Non-pigmented ciliary epithelial cell (primary cell): Measurements from ENCODE around the gene ZBTB22.

Source experiments
- DNase-seq: peaks from one replicate; pipeline ENCODE4 v3.0.0-alpha.2; 2010; ENCODE audit warnings: low read depth

The ZBTB22 gene

GRCh38 chr6:33330736-33331135 is 13.2 kb upstream of the ZBTB22 start:
- DNase-seq: no peak

DNA sequence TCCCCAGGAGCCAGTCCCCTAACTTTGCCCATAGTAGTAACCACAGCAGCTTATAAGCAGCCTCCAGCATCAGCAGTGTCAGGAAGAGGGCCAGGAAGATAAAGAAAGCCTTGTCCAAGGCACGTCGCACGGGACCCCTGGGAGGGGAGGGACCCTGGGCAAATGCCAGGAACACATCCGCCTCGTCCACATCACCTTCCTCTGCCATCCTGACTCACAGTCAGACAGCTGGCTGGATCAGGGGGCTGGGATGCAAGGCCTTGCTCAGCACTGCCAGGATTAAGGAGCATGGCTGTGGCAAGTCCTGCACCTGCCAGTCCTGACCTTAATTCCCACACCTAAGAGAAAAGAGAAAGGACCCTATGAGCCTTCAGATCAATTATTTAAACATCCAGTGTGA is 11.5 kb upstream of the ZBTB22 start:
- DNase-seq: no peak

DNA sequence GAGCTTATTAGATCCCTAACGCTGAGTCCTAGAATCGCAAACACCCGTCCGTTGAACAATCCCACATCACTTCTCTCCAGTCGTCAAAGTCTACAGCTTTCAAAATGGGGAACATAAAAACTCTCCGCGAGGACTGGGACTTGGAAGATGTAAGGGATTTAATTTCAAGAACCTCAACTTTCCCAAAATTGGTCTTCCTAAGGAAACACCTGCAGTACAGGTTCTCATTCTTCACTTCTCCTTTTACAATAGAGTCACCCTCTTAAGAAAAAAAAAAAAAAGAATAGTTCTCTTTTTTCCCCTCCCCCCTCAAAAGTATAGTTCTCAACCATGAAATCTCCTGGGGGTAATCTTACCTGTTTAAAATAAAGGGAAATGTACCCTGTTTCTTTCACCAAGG is 6.6 kb upstream of the ZBTB22 start:
- DNase-seq: no peak

DNA sequence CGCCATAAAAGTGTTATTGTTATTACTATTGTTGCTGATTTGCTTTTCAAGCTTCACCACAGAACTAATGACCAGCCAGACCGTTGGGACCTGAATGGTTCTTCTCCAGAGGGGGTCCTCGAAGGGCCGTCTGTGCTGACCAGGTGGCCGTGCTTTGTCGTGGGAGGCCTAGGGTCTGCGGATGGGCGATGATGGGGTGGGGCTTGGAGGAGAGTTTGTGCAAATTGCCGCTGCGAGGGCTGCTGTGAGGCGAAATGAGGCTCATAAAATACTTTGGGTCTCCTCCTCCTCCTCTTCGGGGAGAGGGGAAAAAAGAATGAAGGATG is 6.0 kb upstream of the ZBTB22 start:
- no peak for DNase-seq

- DNase-seq: no peak
These were observed 3.7 kb upstream of the ZBTB22 start for GRCh38 chr6:33321227-33321626.

- DNase-seq: peak; percentile 84
These were observed 3.0 kb upstream of the ZBTB22 start for GRCh38 chr6:33320315-33321181.

DNA sequence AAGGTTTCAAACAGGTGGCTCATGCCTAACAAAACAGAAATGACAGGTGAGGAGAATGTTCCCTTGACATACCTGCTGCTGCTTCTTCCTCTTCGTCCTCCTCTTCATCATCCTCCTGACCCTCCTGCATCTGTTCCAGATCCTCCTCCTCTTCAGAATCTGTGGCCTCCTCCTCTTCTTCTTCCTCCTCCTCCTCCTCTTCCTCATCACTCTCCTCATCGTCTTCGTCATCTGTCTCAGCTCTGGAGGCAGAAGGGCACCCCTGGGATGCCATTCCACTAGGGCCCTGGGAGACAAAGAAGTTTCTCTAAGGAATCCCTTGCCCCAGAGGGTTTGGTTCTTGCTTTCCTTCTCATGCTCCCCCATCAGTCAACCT is 2.4 kb upstream of the ZBTB22 start:
- no peak for DNase-seq

- no peak for DNase-seq
These were observed 1.0 kb upstream of the ZBTB22 start for GRCh38 chr6:33318426-33319073.

DNA sequence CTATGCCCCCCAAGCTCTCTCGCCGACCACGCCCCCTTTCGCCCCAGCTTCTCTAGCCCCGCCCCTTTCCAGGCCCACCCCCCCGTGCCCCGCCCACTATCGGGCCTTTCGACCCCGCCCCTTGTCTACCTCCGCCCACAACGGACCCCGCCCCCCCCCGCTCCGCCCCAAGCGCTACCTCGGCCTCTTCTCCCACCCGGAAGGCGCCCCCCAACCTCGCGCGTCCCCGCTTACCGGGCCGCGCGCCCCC is 200 bp downstream of the ZBTB22 start:
- DNase-seq: no peak

GRCh38 chr6:33316603-33317418 is 733 bp downstream of the ZBTB22 start:
- DNase-seq: no peak

DNA sequence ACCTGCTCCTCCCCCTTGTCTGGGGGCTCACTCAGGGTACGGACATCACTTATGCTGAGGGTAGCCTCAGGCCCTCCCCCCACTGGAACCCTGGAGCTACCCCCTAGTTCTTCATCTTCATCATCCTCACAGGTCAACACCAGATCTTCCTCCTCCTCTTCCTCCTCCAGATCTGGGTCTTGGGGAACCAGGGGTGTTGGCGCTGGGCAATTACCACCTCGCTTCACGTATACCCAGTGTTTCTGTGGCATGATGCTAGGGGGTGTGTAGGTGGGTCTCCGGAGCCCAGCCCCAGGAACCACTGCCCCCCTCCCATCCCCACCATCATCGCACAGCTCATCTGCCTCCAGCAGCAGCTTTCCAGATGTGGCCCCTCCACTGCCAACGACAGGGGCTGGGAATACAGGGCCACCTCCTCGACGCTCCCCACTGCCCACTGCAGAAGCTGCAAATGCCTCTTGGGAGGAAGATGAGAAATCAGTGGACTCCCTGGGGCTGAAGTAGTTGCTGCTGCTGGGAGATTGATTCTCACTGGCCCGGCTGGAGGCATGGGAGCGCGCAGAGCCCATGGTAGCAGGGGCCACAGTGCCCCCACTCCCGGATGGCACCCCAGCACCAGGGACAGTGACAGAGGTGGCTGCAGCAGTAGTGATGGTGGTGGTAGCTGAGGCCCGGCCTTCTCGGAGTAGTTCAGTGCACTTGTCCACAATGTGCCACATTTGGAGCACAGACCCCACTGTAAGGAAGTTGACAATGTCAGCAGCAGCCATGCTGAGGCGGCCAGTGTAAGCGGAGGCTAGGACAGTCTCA is 1.5 kb downstream of the ZBTB22 start:
- no peak for DNase-seq

GRCh38 chr6:33314943-33315792 is 2.4 kb downstream of the ZBTB22 start:
- no peak for DNase-seq

- no peak for DNase-seq
These were observed 3.0 kb downstream of the ZBTB22 start for GRCh38 chr6:33314515-33314942.

GRCh38 chr6:33313709-33314514 is 3.6 kb downstream of the ZBTB22 start, which contains the start of gene TAPBP:
TAPBP (minus strand) TSS chr6:33314078; CDS start chr6:33314041, 37 bp downstream.
- no peak for DNase-seq

DNA sequence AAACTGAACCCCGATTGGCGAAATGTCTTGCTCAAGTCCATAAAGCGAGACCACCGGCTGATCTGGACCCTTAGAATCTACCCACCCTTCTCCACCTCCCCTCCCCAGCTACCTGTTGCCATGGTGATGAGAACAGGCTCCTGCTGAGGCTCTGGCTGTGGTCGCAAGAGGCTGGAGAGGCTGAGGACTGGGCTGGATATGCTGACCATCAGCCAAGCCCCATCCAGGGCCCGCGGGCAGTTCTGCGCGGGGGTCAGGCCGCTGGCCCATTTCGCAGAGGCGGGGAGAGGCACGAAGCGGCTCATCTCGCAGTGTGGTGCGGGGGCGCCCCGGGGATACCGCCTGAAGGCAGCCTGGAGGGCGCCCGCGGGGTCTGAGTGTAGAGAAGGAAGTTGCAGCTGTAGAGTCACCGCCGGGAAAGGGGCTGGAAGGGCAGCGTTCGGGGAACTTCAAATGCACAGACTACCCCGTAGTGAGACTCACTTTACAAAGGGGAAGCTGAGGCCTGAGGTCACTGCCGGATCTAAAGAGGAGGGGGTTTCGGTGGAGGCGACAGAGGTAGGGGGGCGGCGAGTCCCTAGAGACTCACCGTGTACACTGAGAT is 4.3 kb downstream of the ZBTB22 start:
- DNase-seq: no peak

DNA sequence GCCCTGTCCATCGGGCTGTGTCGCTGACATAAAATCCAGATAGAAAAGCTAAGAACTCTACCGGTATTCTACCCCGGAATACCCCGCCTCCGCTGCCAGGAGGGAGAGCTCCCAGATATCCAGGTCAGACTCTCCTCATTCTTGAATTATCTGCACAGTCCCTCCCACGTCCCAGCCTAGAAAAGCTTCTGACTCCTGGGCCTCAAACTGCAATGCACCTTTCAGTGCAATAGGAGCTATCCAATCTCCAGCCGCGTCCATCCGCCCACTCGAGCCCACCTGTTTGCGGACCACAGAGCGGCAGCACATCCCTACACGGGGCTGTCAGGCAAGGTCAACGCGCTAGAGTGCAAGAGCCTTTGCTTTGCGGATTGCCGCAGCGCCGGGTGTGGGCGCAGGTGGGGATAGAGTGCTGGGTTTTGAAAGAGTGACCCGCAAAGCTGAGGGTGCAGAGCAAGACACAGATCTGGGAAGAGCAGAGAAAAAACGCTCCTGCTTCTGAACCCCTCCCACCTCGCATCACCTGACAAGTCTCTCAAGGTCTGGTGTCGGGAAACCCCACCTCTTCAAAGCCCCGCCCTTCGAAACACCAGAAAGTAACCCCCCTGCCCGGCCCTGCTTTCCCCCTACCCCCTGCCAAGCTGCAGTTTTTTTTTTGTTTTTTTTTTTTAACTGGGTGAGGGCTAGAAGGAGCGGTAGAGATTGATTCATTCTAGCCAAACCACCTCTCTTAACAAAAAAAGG is 5.0 kb downstream of the ZBTB22 start:
- DNase-seq: no peak

- DNase-seq: no peak
These were observed 11.2 kb downstream of the ZBTB22 start for GRCh38 chr6:33306356-33306755.

DNA sequence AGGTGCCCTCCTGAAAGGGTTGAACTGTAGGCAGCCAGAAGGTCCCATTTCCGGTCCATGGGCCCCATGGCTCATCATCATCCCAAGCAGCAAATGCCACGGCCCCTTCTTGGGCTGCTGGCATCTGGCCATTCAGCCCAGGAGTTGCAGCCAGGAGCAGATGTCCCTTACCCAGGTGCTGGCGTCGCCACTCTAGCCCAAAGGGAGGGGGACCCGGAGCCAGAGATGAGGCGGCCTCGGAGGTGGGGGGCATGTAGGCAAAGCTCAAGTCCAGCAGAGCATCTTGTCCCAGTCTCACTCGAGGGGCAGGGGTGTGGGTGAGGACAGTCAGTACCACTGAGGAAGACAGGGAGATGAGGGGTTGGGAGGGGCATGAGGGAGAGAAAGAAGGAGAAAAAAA is 12.5 kb downstream of the ZBTB22 start:
- DNase-seq: no peak

- DNase-seq: no peak
These were observed 13.3 kb downstream of the ZBTB22 start for GRCh38 chr6:33304216-33304615.
